ENCODE measurements around the gene CST3. TPM values are rescaled to one million over a fixed set of nuclear protein-coding genes. Genes with fewer than 3 reads are reported as not detected.

The CST3 gene
- total RNA-seq, 3 donors from 2014 or later: 763 to 916 (median 852) TPM

GRCh38 chr20:23683281-23683680 lies 45.5 kb upstream of the CST3 start:
- intact Hi-C loops (cut with DNase I, micrococcal nuclease): no loop called here
- ATAC-seq: no peak
- DNase-seq: no peak
- Histone ChIP-seq H3K36me3 (ENCODE audit: low read depth) (no peaks in the 10 kb centered on the region), H3K9me3 (no peaks in the 10 kb centered on the region), H3K4me3 (no peak overlapping the region), H3K4me1 (ENCODE audit: low read depth) (no peaks in the 10 kb centered on the region)
- TF ChIP-seq CTCF (IDR thresholded peaks at IDR 0.05): no peak

GRCh38 chr20:23680146-23680545 lies 42.4 kb upstream of the CST3 start:
- no peak for ATAC-seq

DNA sequence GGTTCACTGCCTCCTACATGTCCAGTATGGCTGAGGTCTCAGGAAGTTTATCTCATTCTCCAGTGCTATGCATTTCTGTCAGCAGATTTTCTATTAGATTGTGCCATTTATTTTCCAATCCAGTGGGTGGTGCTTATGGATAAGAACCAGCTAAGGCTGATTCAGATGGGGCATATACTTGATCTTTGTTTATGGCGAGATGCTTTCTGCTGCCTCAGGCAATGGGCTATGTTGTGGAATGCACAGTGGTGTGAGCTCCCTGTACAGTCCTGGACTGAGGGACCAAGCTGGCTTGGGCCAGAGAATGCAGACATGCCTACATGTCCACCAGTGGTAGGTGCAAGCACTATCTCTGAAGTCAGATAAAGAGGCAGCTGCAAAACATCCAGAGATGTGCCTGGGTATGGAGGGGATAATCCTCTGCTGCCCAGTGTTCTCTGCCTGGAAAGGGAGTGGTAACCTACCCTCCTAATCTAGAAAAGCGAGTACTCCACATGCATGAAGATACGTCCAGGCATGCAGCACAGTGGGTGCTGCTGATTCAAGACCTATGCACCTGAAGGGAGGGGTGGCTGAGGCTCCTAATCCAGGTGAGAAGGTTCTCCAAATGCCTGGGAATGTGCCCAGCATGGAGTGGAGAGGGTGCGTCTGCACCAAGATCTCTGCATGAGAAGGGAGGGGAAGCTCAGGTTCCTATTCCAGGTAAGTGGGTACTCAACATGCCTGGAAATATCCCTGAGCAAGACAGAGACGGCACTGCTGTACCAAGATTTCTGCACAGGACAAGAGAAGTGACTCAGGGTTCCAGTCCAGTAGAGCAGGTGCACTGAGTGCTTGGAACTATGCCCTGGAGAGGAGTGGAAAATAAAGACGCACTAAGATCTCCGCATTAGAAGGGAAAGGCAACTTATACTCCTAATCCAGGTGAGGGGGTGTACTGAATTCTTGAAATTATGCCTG lies 41.7 kb upstream of the CST3 start:
- ATAC-seq (no peak), DNase-seq (no peak)
- H3K4me1 ChIP-seq (ENCODE audit: low read depth): no peaks in the 10 kb centered on the region
- no peaks in the 10 kb centered on the region for H3K9me3 ChIP-seq
- no peak for TF ChIP-seq CTCF (IDR thresholded peaks at IDR 0.05)
- H3K4me3 ChIP-seq: no peak overlapping the region
- intact Hi-C loops (cut with DNase I, micrococcal nuclease): no loop called here
- no peaks in the 10 kb centered on the region for H3K36me3 ChIP-seq (ENCODE audit: low read depth)

More at GRCh38 chr20:23680146-23680545, 42.4 kb upstream of the CST3 start:
- intact Hi-C loops (cut with DNase I, micrococcal nuclease): no loop called here
- H3K4me3 ChIP-seq: no peak overlapping the region
- no peaks in the 10 kb centered on the region for H3K9me3 ChIP-seq
- DNase-seq: no peak
- H3K36me3 ChIP-seq (ENCODE audit: low read depth): no peaks in the 10 kb centered on the region
- TF ChIP-seq CTCF (IDR thresholded peaks at IDR 0.05): no peak
- no peaks in the 10 kb centered on the region for H3K4me1 ChIP-seq (ENCODE audit: low read depth)

DNA sequence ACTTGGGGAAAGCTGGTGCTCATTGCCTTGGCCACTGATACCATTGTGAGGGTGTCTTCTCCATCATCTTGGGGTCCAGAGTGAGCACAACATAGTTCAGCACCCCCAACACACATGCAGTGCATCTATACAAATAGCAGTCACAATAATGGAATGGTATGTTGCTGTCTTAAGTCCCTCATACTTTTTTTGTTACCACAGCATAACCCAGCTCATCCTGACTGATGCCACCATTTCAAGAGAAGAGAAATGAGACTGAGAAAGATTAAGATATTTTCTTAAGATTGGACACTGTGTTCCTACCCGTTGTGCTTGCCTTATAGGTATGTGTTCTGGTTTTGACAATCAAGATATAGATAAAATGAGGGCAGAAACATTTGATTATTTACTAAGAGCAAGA lies 35.5 kb upstream of the CST3 start:
- no peak for DNase-seq
- no peak for ATAC-seq
- intact Hi-C loops (cut with DNase I, micrococcal nuclease): no loop called here
- TF ChIP-seq CTCF (IDR thresholded peaks at IDR 0.05): no peak
- H3K36me3 ChIP-seq (ENCODE audit: low read depth): no peaks in the 10 kb centered on the region
- no peaks in the 10 kb centered on the region for H3K9me3 ChIP-seq
- no peak overlapping the region for H3K4me3 ChIP-seq
- H3K4me1 ChIP-seq (ENCODE audit: low read depth): no peaks in the 10 kb centered on the region

DNA sequence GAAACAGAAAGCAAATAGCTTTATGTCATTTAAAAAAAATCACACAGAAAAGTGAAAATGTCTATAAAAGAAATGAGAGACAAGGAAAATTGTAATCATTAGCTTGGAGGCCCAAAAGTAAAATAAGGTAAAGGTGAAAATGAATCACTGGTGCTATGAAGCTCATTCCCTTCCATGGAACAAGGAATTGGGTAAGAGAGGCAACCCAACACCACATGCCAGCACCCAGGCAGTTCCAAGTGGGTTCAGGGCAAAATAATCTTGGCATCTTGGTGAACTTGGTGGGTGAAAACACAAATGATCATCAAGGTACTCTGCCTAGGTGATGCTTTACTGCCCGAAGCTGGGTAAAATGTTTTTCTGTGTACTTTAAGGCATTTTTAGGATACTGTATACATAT lies 34.4 kb upstream of the CST3 start:
- no peak for DNase-seq
- ATAC-seq: no peak
- H3K4me1 ChIP-seq (ENCODE audit: low read depth): no peaks in the 10 kb centered on the region
- H3K4me3 ChIP-seq: no peak overlapping the region
- intact Hi-C loops (cut with DNase I, micrococcal nuclease): no loop called here
- no peaks in the 10 kb centered on the region for H3K9me3 ChIP-seq
- no peaks in the 10 kb centered on the region for H3K36me3 ChIP-seq (ENCODE audit: low read depth)
- no peak for TF ChIP-seq CTCF (IDR thresholded peaks at IDR 0.05)
